Adrenal gland (tissue), 5 donors: Measurements from ENCODE around the gene ZNF385A.

ENCODE experiments used
- CTCF ChIP-seq, 6 experiments: fragments of 450-650 bp in 4 of 6; fragments of 200-600 bp in 2 of 6; sonication (generic) in 1 of 6; IDR thresholded peaks; 1 replicate in 5 of 6; 2 replicates in 1 of 6; pipeline versions ENCODE4 v1.5.1 to v1.8.0; 2016 to 2021; ENCODE audit warnings: antibody characterized with exemption in 6 of 6, mild to moderate bottlenecking in 2 of 6, moderate library complexity in 1 of 6
- POLR2A ChIP-seq, 2 donors: fragments of 450-650 bp; IDR thresholded peaks; one replicate each; pipeline ENCODE4 v1.6.1; 2017; ENCODE audit warnings: antibody characterized with exemption in 2 of 2, mild to moderate bottlenecking in 2 of 2, moderate library complexity in 1 of 2
- donor health status: DM: no; HTN: no; CAD: no.

GRCh38 chr12:54431911-54432814, 47.6 kb upstream of the ZNF385A start:
- TF ChIP-seq CTCF (IDR thresholded peaks at IDR 0.05) (no peak), POLR2A (IDR thresholded peaks at IDR 0.05) (no peak)
